ENCODE data around the gene ATG16L2. TPM values are rescaled to one million over a fixed set of nuclear protein-coding genes. Genes with fewer than 3 reads are reported as not detected.

Gene ATG16L2
- total RNA-seq, 1 donor from 2014 or later = 51.0 TPM

- no peak for TF ChIP-seq CTCF (IDR thresholded peaks at IDR 0.05; ENCODE audit: unreplicated experiment)
- no peak overlapping the region for H3K4me3 Mint-ChIP-seq (ENCODE audit: unreplicated experiment)
- no peak for DNase-seq (ENCODE audit: low spot score)
- H3K9me3 Mint-ChIP-seq (ENCODE audit: unreplicated experiment) = no peaks in the 10 kb centered on the region
- H3K27me3 Mint-ChIP-seq (ENCODE audit: unreplicated experiment) = peaks cover 19% of the 10 kb centered on the region
- peaks cover 28% of the 10 kb centered on the region for H3K36me3 Mint-ChIP-seq (ENCODE audit: low read depth, unreplicated experiment)
- peaks cover 8% of the 10 kb centered on the region for H3K4me1 Mint-ChIP-seq (ENCODE audit: unreplicated experiment)
- H3K27ac Mint-ChIP-seq (ENCODE audit: unreplicated experiment) = peak overlapping the region; percentile 48
These were observed 7.2 kb downstream of the ATG16L2 start for GRCh38 chr11:72821221-72821919.

- no peak overlapping the region for H3K27ac Mint-ChIP-seq (ENCODE audit: unreplicated experiment)
- H3K36me3 Mint-ChIP-seq (ENCODE audit: low read depth, unreplicated experiment) = peaks cover 29% of the 10 kb centered on the region
- peak; percentile 93 for DNase-seq (ENCODE audit: low spot score)
- peaks cover 20% of the 10 kb centered on the region for H3K27me3 Mint-ChIP-seq (ENCODE audit: unreplicated experiment)
- H3K4me1 Mint-ChIP-seq (ENCODE audit: unreplicated experiment) = peaks cover 8% of the 10 kb centered on the region
- H3K9me3 Mint-ChIP-seq (ENCODE audit: unreplicated experiment) = no peaks in the 10 kb centered on the region
- H3K4me3 Mint-ChIP-seq (ENCODE audit: unreplicated experiment) = no peak overlapping the region
- TF ChIP-seq CTCF (IDR thresholded peaks at IDR 0.05; ENCODE audit: unreplicated experiment) = peak; percentile 39
These were observed 7.9 kb downstream of the ATG16L2 start for GRCh38 chr11:72821920-72822799.

- Mint-ChIP-seq H3K4me1 (ENCODE audit: unreplicated experiment) (peaks cover 8% of the 10 kb centered on the region), H3K27me3 (ENCODE audit: unreplicated experiment) (peaks cover 21% of the 10 kb centered on the region), H3K27ac (ENCODE audit: unreplicated experiment) (no peak overlapping the region), H3K4me3 (ENCODE audit: unreplicated experiment) (no peak overlapping the region), H3K9me3 (ENCODE audit: unreplicated experiment) (no peaks in the 10 kb centered on the region), H3K36me3 (ENCODE audit: low read depth, unreplicated experiment) (peaks cover 23% of the 10 kb centered on the region)
- no peak for TF ChIP-seq CTCF (IDR thresholded peaks at IDR 0.05; ENCODE audit: unreplicated experiment)
- no peak for DNase-seq (ENCODE audit: low spot score)
These were observed 9.0 kb downstream of the ATG16L2 start for GRCh38 chr11:72823105-72823804.

- Mint-ChIP-seq H3K9me3 (ENCODE audit: unreplicated experiment) (no peaks in the 10 kb centered on the region), H3K4me3 (ENCODE audit: unreplicated experiment) (no peak overlapping the region), H3K4me1 (ENCODE audit: unreplicated experiment) (peaks cover 8% of the 10 kb centered on the region), H3K27me3 (ENCODE audit: unreplicated experiment) (peaks cover 21% of the 10 kb centered on the region), H3K36me3 (ENCODE audit: low read depth, unreplicated experiment) (peaks cover 18% of the 10 kb centered on the region), H3K27ac (ENCODE audit: unreplicated experiment) (no peak overlapping the region)
- no peak for TF ChIP-seq CTCF (IDR thresholded peaks at IDR 0.05; ENCODE audit: unreplicated experiment)
- no peak for DNase-seq (ENCODE audit: low spot score)
These were observed 9.8 kb downstream of the ATG16L2 start for GRCh38 chr11:72824020-72824419.

All from endothelial cell (in vitro differentiated cells).